ENCODE measurements around the gene DHCR7. TPM values are rescaled to one million over a fixed set of nuclear protein-coding genes. Genes with fewer than 3 reads are reported as not detected.

Gene DHCR7
- total RNA-seq, 1 donor from 2014 or later, result 88.8 TPM

DNA sequence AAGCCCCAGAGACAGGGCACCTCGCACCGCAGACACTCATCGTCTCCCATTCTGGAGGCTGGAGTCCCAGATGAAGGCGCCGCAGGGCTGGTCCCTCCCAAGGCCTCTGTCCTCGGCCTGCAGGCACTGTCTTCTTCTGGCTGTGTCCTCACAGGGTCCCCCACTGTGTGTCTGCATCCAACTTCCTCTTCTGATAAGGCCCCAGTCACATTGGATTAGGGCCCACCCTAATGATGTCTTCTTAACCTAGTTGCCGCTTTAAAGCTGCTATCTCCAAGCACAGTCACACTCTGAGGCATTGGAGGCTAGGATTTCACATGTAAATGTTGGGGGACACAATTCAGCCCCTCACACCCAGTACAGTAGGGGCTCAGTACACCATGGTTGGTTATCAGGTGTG is 48.9 kb downstream of the DHCR7 start:
- no peak overlapping the region for H3K4me3 ChIP-seq (ENCODE audit: low read depth, low read length)
- DNase-seq (ENCODE audit: low read depth), result no peak
- H3K36me3 ChIP-seq (ENCODE audit: control insufficient read depth, insufficient read depth, low read length), result no peaks in the 10 kb centered on the region
- TF ChIP-seq, protein P1, sequence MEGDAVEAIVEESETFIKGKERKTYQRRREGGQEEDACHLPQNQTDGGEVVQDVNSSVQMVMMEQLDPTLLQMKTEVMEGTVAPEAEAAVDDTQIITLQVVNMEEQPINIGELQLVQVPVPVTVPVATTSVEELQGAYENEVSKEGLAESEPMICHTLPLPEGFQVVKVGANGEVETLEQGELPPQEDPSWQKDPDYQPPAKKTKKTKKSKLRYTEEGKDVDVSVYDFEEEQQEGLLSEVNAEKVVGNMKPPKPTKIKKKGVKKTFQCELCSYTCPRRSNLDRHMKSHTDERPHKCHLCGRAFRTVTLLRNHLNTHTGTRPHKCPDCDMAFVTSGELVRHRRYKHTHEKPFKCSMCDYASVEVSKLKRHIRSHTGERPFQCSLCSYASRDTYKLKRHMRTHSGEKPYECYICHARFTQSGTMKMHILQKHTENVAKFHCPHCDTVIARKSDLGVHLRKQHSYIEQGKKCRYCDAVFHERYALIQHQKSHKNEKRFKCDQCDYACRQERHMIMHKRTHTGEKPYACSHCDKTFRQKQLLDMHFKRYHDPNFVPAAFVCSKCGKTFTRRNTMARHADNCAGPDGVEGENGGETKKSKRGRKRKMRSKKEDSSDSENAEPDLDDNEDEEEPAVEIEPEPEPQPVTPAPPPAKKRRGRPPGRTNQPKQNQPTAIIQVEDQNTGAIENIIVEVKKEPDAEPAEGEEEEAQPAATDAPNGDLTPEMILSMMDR (IDR thresholded peaks at IDR 0.05; ENCODE audit: insufficient read depth, low read length, poor library complexity, severe bottlenecking), result no peak
- H3K27me3 ChIP-seq (ENCODE audit: control insufficient read depth, insufficient read depth, low read length), result peaks cover 5% of the 10 kb centered on the region

- no peak for DNase-seq (ENCODE audit: low read depth)
- TF ChIP-seq, protein P1 (IDR thresholded peaks at IDR 0.05; ENCODE audit: insufficient read depth, low read length, poor library complexity, severe bottlenecking), result no peak
- Histone ChIP-seq H3K27me3 (ENCODE audit: control insufficient read depth, insufficient read depth, low read length) (peaks cover 6% of the 10 kb centered on the region), H3K4me3 (ENCODE audit: low read depth, low read length) (no peak overlapping the region), H3K36me3 (ENCODE audit: control insufficient read depth, insufficient read depth, low read length) (no peaks in the 10 kb centered on the region)
These were observed 50.2 kb downstream of the DHCR7 start for GRCh38 chr11:71397961-71398360.

GRCh38 chr11:71397331-71397860 is 50.8 kb downstream of the DHCR7 start:
- no peaks in the 10 kb centered on the region for H3K36me3 ChIP-seq (ENCODE audit: control insufficient read depth, insufficient read depth, low read length)
- H3K27me3 ChIP-seq (ENCODE audit: control insufficient read depth, insufficient read depth, low read length), result peaks cover 11% of the 10 kb centered on the region
- TF ChIP-seq, protein P1 (IDR thresholded peaks at IDR 0.05; ENCODE audit: insufficient read depth, low read length, poor library complexity, severe bottlenecking), result no peak
- no peak overlapping the region for H3K4me3 ChIP-seq (ENCODE audit: low read depth, low read length)
- DNase-seq (ENCODE audit: low read depth), result no peak

GRCh38 chr11:71396548-71397123 is 51.6 kb downstream of the DHCR7 start:
- Histone ChIP-seq H3K27me3 (ENCODE audit: control insufficient read depth, insufficient read depth, low read length) (peaks cover 15% of the 10 kb centered on the region), H3K36me3 (ENCODE audit: control insufficient read depth, insufficient read depth, low read length) (no peaks in the 10 kb centered on the region), H3K4me3 (ENCODE audit: low read depth, low read length) (no peak overlapping the region)
- TF ChIP-seq, protein P1 (IDR thresholded peaks at IDR 0.05; ENCODE audit: insufficient read depth, low read length, poor library complexity, severe bottlenecking), result no peak
- DNase-seq (ENCODE audit: low read depth), result no peak

GRCh38 chr11:71395774-71396173 is 52.4 kb downstream of the DHCR7 start:
- TF ChIP-seq, protein P1 (IDR thresholded peaks at IDR 0.05; ENCODE audit: insufficient read depth, low read length, poor library complexity, severe bottlenecking), result no peak
- Histone ChIP-seq H3K27me3 (ENCODE audit: control insufficient read depth, insufficient read depth, low read length) (peaks cover 20% of the 10 kb centered on the region), H3K4me3 (ENCODE audit: low read depth, low read length) (no peak overlapping the region), H3K36me3 (ENCODE audit: control insufficient read depth, insufficient read depth, low read length) (no peaks in the 10 kb centered on the region)
- no peak for DNase-seq (ENCODE audit: low read depth)

DNA sequence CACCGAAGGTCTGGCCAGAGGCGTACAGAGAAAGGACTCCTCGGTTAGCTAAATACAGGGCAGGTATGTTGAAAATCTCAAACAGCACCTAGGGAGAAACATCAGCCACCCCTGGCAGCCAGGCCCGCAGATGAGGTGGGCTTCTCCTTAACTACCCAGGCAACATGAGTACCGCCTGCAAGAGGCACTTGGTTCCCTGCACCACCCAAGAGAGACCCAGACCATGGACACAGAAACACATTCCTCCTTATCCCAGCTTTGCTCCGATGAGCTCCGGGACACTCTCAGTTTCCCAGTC is 53.0 kb downstream of the DHCR7 start:
- TF ChIP-seq, protein P1 (IDR thresholded peaks at IDR 0.05; ENCODE audit: insufficient read depth, low read length, poor library complexity, severe bottlenecking), result no peak
- no peak for DNase-seq (ENCODE audit: low read depth)
- H3K27me3 ChIP-seq (ENCODE audit: control insufficient read depth, insufficient read depth, low read length), result peaks cover 20% of the 10 kb centered on the region

More for the DNA sequence above, 53.0 kb downstream of the DHCR7 start:
- no peaks in the 10 kb centered on the region for H3K36me3 ChIP-seq (ENCODE audit: control insufficient read depth, insufficient read depth, low read length)
- no peak overlapping the region for H3K4me3 ChIP-seq (ENCODE audit: low read depth, low read length)

All from kidney epithelial cell (primary cell).